ENCODE measurements around the gene SLC49A3. TPM values are rescaled to one million over a fixed set of nuclear protein-coding genes. Genes with fewer than 3 reads are reported as not detected.

The SLC49A3 gene
- total and polyA plus RNA-seq, 2 of the 8 experiments (the other 6 are each of a cell fraction or from before 2014, with no cell fraction given) = 5.0 to 8.8 TPM

DNA sequence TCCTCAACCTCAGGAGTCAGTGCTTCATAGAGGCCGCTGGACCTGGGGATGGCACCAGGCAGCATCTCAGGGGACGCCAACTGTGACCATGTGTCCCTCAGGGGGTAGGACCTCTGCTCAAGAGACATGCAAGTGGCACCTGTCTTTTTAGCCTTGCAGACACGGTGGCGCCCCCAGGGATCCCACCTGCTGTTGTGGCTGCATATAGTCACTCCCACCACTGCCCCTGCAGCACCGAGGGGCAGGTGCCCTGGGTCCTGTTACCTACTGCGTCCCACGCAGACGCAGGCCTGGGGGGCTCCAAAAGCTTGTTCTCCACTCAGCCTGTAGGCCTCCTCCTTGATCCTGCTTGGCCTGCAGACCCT is 12.1 kb downstream of the SLC49A3 start:
- Histone ChIP-seq H3K23ac (ENCODE audit: insufficient read length) (no peak overlapping the region), H4K91ac (replicated peaks; ENCODE audit: insufficient read length, low read length) (no peak overlapping the region), H4K8ac (ENCODE audit: extremely low read depth, insufficient read depth, low read length) (no peak overlapping the region), H3K4me2 (ENCODE audit: insufficient read depth in 1 of 2, low read depth in 2 of 2, low read length in 2 of 2) (no peak overlapping the region), H4K20me1 (replicated peaks in 1 of 2; ENCODE audit: control insufficient read depth in 1 of 2, insufficient read depth in 2 of 2, low read length in 2 of 2) (peaks cover 0 to 10% of the 10 kb centered on the region in 2 experiments), H3K36me3 (ENCODE audit: control insufficient read depth in 2 of 4, insufficient read depth in 4 of 4, low read length in 3 of 4) (peaks cover 3 to 12% (median 8%) of the 10 kb centered on the region in 4 experiments), H2AK5ac (ENCODE audit: low read depth, low read length) (no peak overlapping the region), H3K14ac (ENCODE audit: insufficient read length) (no peak overlapping the region), H3K79me2 (ENCODE audit: control insufficient read depth in 1 of 2, insufficient read depth in 2 of 2, low read length in 2 of 2) (peaks cover 0 to 7% of the 10 kb centered on the region in 2 experiments; a peak in 2 of 4 replicates), H2BK20ac (ENCODE audit: low read length) (no peak overlapping the region), H3K9ac (replicated peaks in 1 of 4; ENCODE audit: extremely low read depth in 1 of 4, low read depth in 3 of 4, low read length in 3 of 4) (no peak overlapping the region), H3K27me3 (replicated peaks in 1 of 4; ENCODE audit: control insufficient read depth in 3 of 4, extremely low read depth in 1 of 4, insufficient read depth in 3 of 4, low read length in 3 of 4) (no peaks in the 10 kb centered on the region; a peak in 2 of 7 replicates), H3K9me3 (ENCODE audit: insufficient read depth in 2 of 2, low read depth in 1 of 2, low read length in 1 of 2) (no peaks in the 10 kb centered on the region), H3K79me1 (ENCODE audit: low read depth, low read length) (peaks cover 7% of the 10 kb centered on the region; the same call in 1 of the 2 replicates), H3K4me3 (ENCODE audit: extremely low read depth in 1 of 4, insufficient read depth in 2 of 4, low read depth in 3 of 4, low read length in 4 of 4) (no peak overlapping the region), H3K27ac (ENCODE audit: low read depth, low read length) (no peak overlapping the region), H3K18ac (ENCODE audit: extremely low read depth, low read length) (no peak overlapping the region), H4K5ac (ENCODE audit: insufficient read length, low read depth, low read length) (no peak overlapping the region), H2BK120ac (replicated peaks; ENCODE audit: low read depth, low read length) (no peak overlapping the region), H3K23me2 (ENCODE audit: low read depth, low read length) (peaks cover 12% of the 10 kb centered on the region; the same call in 1 of the 2 replicates), H3K4ac (replicated peaks; ENCODE audit: insufficient read length, low read depth, low read length) (no peak overlapping the region), H2AFZ (ENCODE audit: low read length) (no peak overlapping the region), H2BK12ac (ENCODE audit: low read depth, low read length) (no peak overlapping the region), H3K56ac (replicated peaks; ENCODE audit: insufficient read length, low read depth, low read length) (no peak overlapping the region), H2BK15ac (ENCODE audit: low read length) (no peak overlapping the region), H3K4me1 (replicated peaks in 1 of 4; ENCODE audit: control insufficient read depth in 3 of 4, insufficient read depth in 4 of 4, low read length in 3 of 4) (peaks cover 3 to 13% (median 6%) of the 10 kb centered on the region in 4 experiments; a peak in 6 of 7 replicates), H2BK5ac (ENCODE audit: low read depth, low read length) (no peak overlapping the region)
- ChIA-PET CTCF (ENCODE audit: partially characterized antibody) (interaction anchor here (1.0 to 1.6 kb wide), 4 partner anchors 10 to 52 kb away, joined by 3 to 6 read pairs (median 3); no protein-coding TSS in a partner anchor), POLR2A (ENCODE audit: partially characterized antibody) (interaction anchor here (1.6 to 5.6 kb wide), 2 partner anchors 11 kb away, joined by 4 to 25 read pairs; no protein-coding TSS in a partner anchor)
- FAIRE-seq (no peak), DNase-seq (ENCODE audit: low read depth in 1 of 2, low spot score in 2 of 2) (no peak)
- 91% methylated on average over 6 of the region's 8 CpGs; no CpG with 5 or more reads in 1 of the 2 experiments for WGBS, 2 experiments (ENCODE audit: extremely low coverage in 1 of 2, insufficient coverage in 1 of 2, insufficient read length in 1 of 2, insufficient replicate concordance in 2 of 2, low coverage in 1 of 2, low lambda C conversion rate in 2 of 2, missing lambda C conversion rate in 1 of 2)
- TF ChIP-seq PHF8 (conservative IDR thresholded peaks at IDR 0.05; ENCODE audit: low read depth, low read length) (no peak), EGR1 (IDR thresholded peaks at IDR 0.05; ENCODE audit: borderline replicate concordance, low read depth, low read length) (no peak), RXRA (IDR thresholded peaks at IDR 0.05; ENCODE audit: insufficient read depth, low read depth, low read length) (no peak), CBX8 (IDR thresholded peaks at IDR 0.05; ENCODE audit: borderline replicate concordance, low read depth, low read length) (no peak)

Data from H1 (cell line).